SK-N-MC (cell line): Measurements from ENCODE around the gene PRKAB1.
"Not testable (repeated sequence)": the region's sequence is repeated elsewhere in the genome, so short reads cannot be mapped to it uniquely, and the experiment has no call there.

ENCODE experiments used
- DNase-seq: peaks from one replicate; pipeline ENCODE4 v3.0.0-alpha.2; 2011; ENCODE audit warnings: low read depth, low spot score
- H3K27ac ChIP-seq: fragments of 200-600 bp; sonication (generic); 2 replicates; pipeline ENCODE4 v1.5.1; 2016; ENCODE audit warnings: mixed run types
- H3K36me3 ChIP-seq: fragments of 200-600 bp; sonication (generic); 2 replicates; pipeline ENCODE4 v1.6.1; 2017; ENCODE audit warnings: antibody characterized with exemption, low read length, mixed read lengths; ENCODE audit not compliant: insufficient read depth
- H3K4me3 ChIP-seq: fragments of 200-600 bp; sonication (generic); 2 replicates; pipeline ENCODE4 v1.5.1; 2016
- H3K9ac ChIP-seq: fragments of 200-600 bp; sonication (generic); 2 replicates; pipeline ENCODE4 v1.8.0; 2017; ENCODE audit warnings: mixed run types, mixed read lengths; ENCODE audit not compliant: insufficient read length
- H3K9me3 ChIP-seq: fragments of 200-600 bp; sonication (generic); 2 replicates; pipeline ENCODE4 v1.6.1; 2017; ENCODE audit warnings: low read depth, mild to moderate bottlenecking, antibody characterized with exemption, low read length, moderate library complexity, mixed read lengths
- EZH2 ChIP-seq: fragments of 200-600 bp; sonication (generic); IDR thresholded peaks from one replicate; pipeline ENCODE4 v1.6.1; 2017; ENCODE audit warnings: antibody characterized with exemption
- FOXP2 ChIP-seq: optimal IDR thresholded peaks from 2 replicates; pipeline ENCODE3; 2011; ENCODE audit warnings: mild to moderate bottlenecking, moderate library complexity; ENCODE audit not compliant: insufficient read depth; ENCODE audit errors: extremely low read length, control extremely low read depth
- POLR2AphosphoS5 ChIP-seq: IDR thresholded peaks from 2 replicates; pipeline ENCODE4 v1.6.1; 2012; ENCODE audit warnings: mild to moderate bottlenecking, low read depth, low read length, borderline replicate concordance

The PRKAB1 gene, protein sequence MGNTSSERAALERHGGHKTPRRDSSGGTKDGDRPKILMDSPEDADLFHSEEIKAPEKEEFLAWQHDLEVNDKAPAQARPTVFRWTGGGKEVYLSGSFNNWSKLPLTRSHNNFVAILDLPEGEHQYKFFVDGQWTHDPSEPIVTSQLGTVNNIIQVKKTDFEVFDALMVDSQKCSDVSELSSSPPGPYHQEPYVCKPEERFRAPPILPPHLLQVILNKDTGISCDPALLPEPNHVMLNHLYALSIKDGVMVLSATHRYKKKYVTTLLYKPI

DNA sequence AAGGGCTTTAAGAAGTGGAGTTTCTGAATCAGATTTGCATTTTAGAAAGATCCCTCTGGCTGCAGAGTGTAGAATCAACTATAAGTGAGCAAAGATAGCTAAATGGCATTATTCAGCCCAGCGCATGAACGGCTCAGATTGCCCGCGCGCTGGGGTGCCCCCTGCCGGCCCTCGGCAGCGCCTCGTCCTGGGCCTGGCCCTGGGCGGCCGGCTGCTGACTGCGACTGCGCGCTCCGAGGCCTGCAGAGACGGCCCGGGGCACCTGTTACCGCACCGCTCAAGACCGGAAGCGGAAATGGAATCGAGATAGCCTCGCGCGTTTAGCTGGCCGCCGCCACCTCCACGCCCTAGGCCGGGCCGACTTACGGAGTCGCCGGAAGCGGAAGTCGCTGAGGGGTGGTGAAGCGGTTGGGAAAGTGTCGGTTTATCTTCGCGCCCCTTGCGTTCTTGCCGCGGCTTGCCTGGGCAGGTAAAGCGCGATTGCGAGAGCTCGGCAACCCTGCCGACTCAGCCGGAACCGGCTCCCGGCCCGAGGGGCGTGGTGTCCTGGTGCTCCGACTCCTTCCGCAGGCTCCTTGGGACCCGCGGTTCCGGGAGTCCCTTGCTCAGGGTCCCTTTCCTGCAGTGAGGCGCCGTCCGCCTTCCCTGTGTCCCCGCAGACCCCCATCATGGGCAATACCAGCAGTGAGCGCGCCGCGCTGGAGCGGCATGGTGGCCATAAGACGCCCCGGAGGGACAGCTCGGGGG, at the start of gene PRKAB1:
PRKAB1 (plus strand) TSS at position 557 of the 747 bp plus-strand sequence; CDS start at position 669, 112 bp downstream.
- Histone ChIP-seq H3K9me3 (no peaks in the 10 kb centered on the region), H3K27ac (peak within 1 kb of the TSS; percentile 52), H3K36me3 (peaks cover 17% of the 10 kb centered on the region), H3K4me3 (peak within 1 kb of the TSS; percentile 94), H3K9ac (peak within 1 kb of the TSS; percentile 94)
- peak; percentile 77 for TF ChIP-seq FOXP2
- no peak for TF ChIP-seq EZH2
- peak; percentile 86 for TF ChIP-seq POLR2AphosphoS5
- peak; percentile 68 for DNase-seq

DNA sequence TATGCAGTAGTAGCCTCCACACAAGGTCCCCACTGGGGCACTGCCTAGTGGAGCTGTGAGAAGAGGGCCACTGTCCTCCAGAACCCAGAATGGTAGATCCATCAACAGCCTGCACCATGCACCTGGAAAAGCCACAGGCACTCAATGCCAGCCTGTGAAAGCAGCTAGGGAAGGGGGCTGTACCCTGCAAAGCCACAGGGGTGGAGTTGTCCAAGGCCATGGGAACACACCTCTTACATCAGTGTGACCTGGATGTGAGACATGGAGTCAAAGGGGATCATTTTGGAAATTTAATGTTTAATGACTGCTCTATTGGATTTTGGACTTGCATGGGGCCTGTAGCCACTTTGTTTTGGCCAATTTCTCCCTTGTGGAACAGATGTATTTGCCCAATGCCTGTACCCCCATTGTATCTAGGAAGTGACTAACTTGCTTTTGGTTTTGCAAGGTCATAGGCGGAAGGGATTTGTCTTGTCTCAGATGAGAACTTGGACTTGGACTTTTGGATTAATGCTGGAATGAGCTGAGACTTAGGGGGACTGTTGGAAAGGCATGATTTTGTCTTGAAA, 49.5 kb upstream of the PRKAB1 start:
- not testable (repeated sequence) for DNase-seq, H3K36me3 ChIP-seq, H3K9me3 ChIP-seq, H3K27ac ChIP-seq, H3K9ac ChIP-seq, H3K4me3 ChIP-seq

DNA sequence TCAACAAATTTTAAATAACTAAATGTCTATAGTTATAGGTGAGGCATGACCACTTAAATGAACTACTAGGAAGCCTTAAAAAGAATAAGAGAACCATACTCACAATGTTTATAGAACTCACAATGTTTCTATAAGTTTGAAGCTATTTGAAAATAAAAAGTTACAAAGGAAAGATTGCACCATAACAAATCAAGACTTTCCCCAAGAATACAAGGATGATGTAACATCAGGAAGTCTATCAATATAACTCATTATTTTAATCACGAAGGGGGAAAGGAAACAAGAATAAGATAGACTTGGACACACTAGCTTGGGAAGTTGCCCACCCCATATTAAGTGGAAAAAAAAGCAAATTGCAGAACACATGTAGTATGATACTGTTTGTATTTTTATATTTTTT, 47.4 kb upstream of the PRKAB1 start:
- no peak overlapping the region for H3K9ac ChIP-seq
- H3K4me3 ChIP-seq: no peak overlapping the region
- no peaks in the 10 kb centered on the region for H3K9me3 ChIP-seq
- DNase-seq: no peak
- no peak for TF ChIP-seq FOXP2
- H3K36me3 ChIP-seq: no peaks in the 10 kb centered on the region
- H3K27ac ChIP-seq: no peak overlapping the region

DNA sequence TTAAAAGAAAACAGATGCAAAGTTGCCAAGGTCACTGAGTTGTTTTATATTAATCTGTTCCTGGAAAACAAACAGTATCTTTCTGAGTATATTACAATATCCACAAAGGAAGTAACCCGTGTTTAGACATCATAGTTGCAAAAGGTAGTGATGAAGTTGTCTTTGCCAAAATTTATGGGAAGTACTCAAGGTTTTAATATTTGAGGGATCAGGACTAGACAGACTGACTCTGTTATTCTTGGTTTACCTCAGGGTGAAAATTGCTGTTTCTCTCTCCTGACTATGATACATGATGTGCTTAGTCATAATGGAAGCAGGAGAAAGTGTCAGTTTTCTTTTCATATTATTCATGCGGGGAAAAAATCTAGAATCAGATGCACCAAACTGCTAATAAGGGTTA, 46.1 kb upstream of the PRKAB1 start:
- Histone ChIP-seq H3K9ac (no peak overlapping the region), H3K27ac (no peak overlapping the region), H3K36me3 (no peaks in the 10 kb centered on the region), H3K4me3 (no peak overlapping the region), H3K9me3 (no peaks in the 10 kb centered on the region)
- TF ChIP-seq EZH2 (no peak), POLR2AphosphoS5 (no peak), FOXP2 (no peak)
- no peak for DNase-seq

DNA sequence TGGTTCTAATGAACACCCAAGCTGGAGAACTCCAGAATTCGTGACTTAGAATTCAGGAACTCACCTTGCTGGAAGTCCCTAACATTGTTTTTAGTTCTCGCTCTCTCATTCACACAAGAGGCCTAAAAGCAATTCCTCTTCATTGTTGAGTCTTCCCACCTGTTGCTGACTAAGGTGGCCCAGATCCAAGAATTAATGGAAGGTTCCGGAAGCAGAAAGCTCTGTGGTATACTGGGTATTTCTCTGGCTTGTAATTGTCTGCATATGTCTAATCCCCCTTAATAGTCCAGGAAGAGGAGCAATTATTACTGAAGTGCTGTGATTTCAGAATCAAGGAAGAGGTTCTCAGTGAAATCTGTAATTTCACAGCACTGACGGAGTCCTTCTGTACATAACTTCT, 43.0 kb upstream of the PRKAB1 start:
- no peak for DNase-seq
- H3K27ac ChIP-seq: no peak overlapping the region
- no peaks in the 10 kb centered on the region for H3K9me3 ChIP-seq
- H3K36me3 ChIP-seq: no peaks in the 10 kb centered on the region
- TF ChIP-seq EZH2 (no peak), POLR2AphosphoS5 (no peak), FOXP2 (no peak)
- no peak overlapping the region for H3K9ac ChIP-seq
- H3K4me3 ChIP-seq: no peak overlapping the region

DNA sequence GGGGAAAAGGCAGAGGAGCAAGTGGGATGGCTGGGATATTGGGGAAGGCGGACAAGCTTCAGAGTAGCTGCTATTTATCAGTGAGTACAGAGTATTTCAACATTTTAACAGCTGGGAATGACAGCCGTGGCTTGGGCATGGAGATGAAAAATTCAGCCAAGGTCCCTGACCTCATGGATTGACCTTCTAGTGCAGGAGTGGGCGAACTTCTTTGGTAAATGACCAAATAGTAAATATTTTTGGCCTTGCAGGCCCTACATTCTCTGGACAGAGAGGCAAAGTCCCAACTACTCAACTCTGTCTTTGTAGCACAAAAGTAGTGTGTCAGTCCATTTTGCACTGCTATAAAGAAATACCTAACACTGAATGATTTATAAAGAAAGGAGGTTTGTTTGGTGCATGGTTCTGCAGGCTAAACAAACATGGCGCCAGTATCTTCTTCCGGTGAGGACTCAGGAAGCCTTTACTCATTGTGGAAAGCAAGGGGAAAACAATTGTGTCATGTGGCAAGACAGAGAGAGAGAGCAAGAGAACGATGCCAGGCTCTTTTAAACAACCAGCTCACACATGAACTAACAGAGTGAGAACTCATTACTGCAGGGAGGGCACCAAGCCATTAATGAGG, 40.8 kb upstream of the PRKAB1 start:
- no peak for DNase-seq
- H3K9ac ChIP-seq: no peak overlapping the region
- H3K4me3 ChIP-seq: no peak overlapping the region
- no peak overlapping the region for H3K27ac ChIP-seq
- no peaks in the 10 kb centered on the region for H3K36me3 ChIP-seq
- TF ChIP-seq EZH2 (no peak), FOXP2 (no peak), POLR2AphosphoS5 (no peak)
- no peaks in the 10 kb centered on the region for H3K9me3 ChIP-seq

DNA sequence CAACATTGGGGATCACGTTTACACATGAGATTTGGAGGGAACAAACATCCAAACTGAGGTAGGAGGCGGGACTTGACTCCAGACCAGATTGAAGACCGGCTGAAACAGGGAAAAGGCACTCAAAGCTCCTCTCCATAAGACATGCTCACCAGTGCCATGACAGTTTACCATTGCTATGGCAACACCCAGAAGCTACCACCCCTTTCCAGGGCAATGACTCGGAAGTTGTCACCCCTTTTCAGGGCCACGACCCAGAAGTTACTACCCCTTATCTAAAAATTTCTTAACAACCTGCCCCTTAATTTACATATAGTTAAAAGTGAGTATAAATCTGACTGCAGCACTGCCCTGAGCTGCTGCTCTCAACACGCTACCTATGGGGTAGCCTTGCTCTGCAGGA, 40.2 kb upstream of the PRKAB1 start:
- Histone ChIP-seq H3K9me3 (no peaks in the 10 kb centered on the region), H3K27ac (no peak overlapping the region), H3K9ac (no peak overlapping the region), H3K4me3 (no peak overlapping the region), H3K36me3 (no peaks in the 10 kb centered on the region)
- TF ChIP-seq FOXP2 (no peak), POLR2AphosphoS5 (no peak)
- DNase-seq: no peak

DNA sequence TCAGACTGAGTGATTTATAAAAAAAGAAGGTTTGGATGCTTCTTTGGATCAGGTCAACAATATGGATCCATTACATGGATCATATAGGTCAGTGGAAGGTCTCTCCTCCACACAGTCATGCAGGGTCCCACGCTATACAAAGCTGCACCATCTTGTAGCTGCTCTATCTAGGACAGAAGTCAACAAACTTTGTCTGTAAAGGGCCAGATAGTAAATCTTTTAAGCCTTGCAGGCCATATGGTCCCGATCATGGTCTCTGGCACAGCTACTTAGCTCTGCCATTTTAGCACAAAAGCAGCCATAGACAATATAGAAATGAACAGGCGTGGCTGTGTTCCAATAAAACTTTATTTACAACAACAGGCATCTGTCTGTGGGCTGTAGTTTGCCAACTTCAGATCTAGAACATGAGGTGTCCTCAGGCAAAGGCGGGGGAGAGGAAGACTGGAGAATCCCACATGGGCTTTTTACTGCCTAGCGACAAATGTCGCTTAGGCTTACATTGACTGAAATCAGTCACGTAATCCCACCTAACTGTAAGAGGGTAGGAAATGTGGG, 37.6 kb upstream of the PRKAB1 start:
- no peak overlapping the region for H3K9ac ChIP-seq
- H3K36me3 ChIP-seq: no peaks in the 10 kb centered on the region
- H3K27ac ChIP-seq: no peak overlapping the region
- TF ChIP-seq POLR2AphosphoS5: no peak
- no peak for TF ChIP-seq EZH2
- no peak for TF ChIP-seq FOXP2
- no peaks in the 10 kb centered on the region for H3K9me3 ChIP-seq
- H3K4me3 ChIP-seq: no peak overlapping the region
- no peak for DNase-seq
